Left ventricle myocardium inferior (tissue), 1 donor: ENCODE measurements around the gene ZNF860. TPM values are rescaled to one million over a fixed set of nuclear protein-coding genes. Genes with fewer than 3 reads are reported as not detected.
A peak's percentile ranks its signal among the peaks of the same experiment; 100 is the strongest.

ENCODE experiments used
- DNase-seq: peaks from one replicate; pipeline ENCODE4 v3.0.0-alpha.2; 2020
- H3K27ac ChIP-seq: fragments of 200-600 bp; replicated peaks from 2 replicates; pipeline ENCODE4 v1.8.0; 2021
- H3K27me3 ChIP-seq: fragments of 200-600 bp; 2 replicates; pipeline ENCODE4 v1.8.0; 2021; ENCODE audit warnings: low read depth
- H3K36me3 ChIP-seq: fragments of 200-600 bp; 2 replicates; pipeline ENCODE4 v1.8.0; 2021
- H3K4me1 ChIP-seq: fragments of 200-600 bp; 2 replicates; pipeline ENCODE4 v1.8.0; 2021
- H3K4me3 ChIP-seq: fragments of 200-600 bp; 2 replicates; pipeline ENCODE4 v1.8.0; 2021; ENCODE audit warnings: mild to moderate bottlenecking, moderate library complexity
- H3K9me3 ChIP-seq: fragments of 200-600 bp; replicated peaks from 2 replicates; pipeline ENCODE4 v1.8.0; 2021
- CTCF ChIP-seq: fragments of 200-600 bp; IDR thresholded peaks from 2 replicates; pipeline ENCODE4 v1.8.0; 2021; ENCODE audit warnings: antibody characterized with exemption, mild to moderate bottlenecking, borderline replicate concordance
- intact Hi-C: fragments of 100-400 bp; cut with micrococcal nuclease; formaldehyde crosslinking; loops from one replicate; pipeline ENCODE4 v1.11.0; 2022
- total RNA-seq: library from RNA; stranded (reverse); fragmentation: NEBNext Ultra II Directional; extraction: Animal tissue kit (Norgen Biotek cat#: 25700); gene quantifications from one replicate; pipeline ENCODE4 v1.2.1, GENCODE V29; 2021
- donor health status: DM: no; HTN: yes; CAD: no; lungs with severe emphysema.

ZNF860 gene
- total RNA-seq, 1 donor from 2014 or later, result 0.08 TPM

- intact Hi-C loops, result no loop called here
- no peak for DNase-seq
- H3K4me3 ChIP-seq, result no peak overlapping the region
- H3K36me3 ChIP-seq, result no peaks in the 10 kb centered on the region
- peak overlapping the region; percentile 25 for H3K27ac ChIP-seq
- H3K27me3 ChIP-seq, result no peaks in the 10 kb centered on the region
- peaks cover 12% of the 10 kb centered on the region for H3K9me3 ChIP-seq
- TF ChIP-seq CTCF, result no peak
- peaks cover 33% of the 10 kb centered on the region for H3K4me1 ChIP-seq
These were observed 34.4 kb upstream of the ZNF860 start for GRCh38 chr3:31947162-31947561.

- peaks cover 12% of the 10 kb centered on the region for H3K9me3 ChIP-seq
- H3K4me1 ChIP-seq, result peaks cover 33% of the 10 kb centered on the region
- intact Hi-C loops, result no loop called here
These were observed 33.9 kb upstream of the ZNF860 start for GRCh38 chr3:31947671-31948091.

GRCh38 chr3:31948280-31948679 lies 33.3 kb upstream of the ZNF860 start:
- no peak overlapping the region for H3K27ac ChIP-seq
- H3K4me3 ChIP-seq, result no peak overlapping the region
- peaks cover 33% of the 10 kb centered on the region for H3K4me1 ChIP-seq
- no peaks in the 10 kb centered on the region for H3K27me3 ChIP-seq
- no peaks in the 10 kb centered on the region for H3K36me3 ChIP-seq
- no peak for DNase-seq
- H3K9me3 ChIP-seq, result peaks cover 12% of the 10 kb centered on the region
- no peak for TF ChIP-seq CTCF
- intact Hi-C loops, result no loop called here

More at GRCh38 chr3:31947671-31948091, 33.9 kb upstream of the ZNF860 start:
- Histone ChIP-seq H3K27me3 (no peaks in the 10 kb centered on the region), H3K4me3 (no peak overlapping the region), H3K36me3 (no peaks in the 10 kb centered on the region), H3K27ac (no peak overlapping the region)
- no peak for DNase-seq
- TF ChIP-seq CTCF, result no peak

GRCh38 chr3:31952205-31952604 lies 29.3 kb upstream of the ZNF860 start:
- no peak overlapping the region for H3K4me3 ChIP-seq

GRCh38 chr3:31953091-31953490 lies 28.5 kb upstream of the ZNF860 start:
- Histone ChIP-seq H3K9me3 (peaks cover 25% of the 10 kb centered on the region), H3K27ac (no peak overlapping the region), H3K27me3 (no peaks in the 10 kb centered on the region), H3K4me1 (peaks cover 13% of the 10 kb centered on the region), H3K4me3 (no peak overlapping the region), H3K36me3 (no peaks in the 10 kb centered on the region)
- TF ChIP-seq CTCF, result no peak
- no peak for DNase-seq
- intact Hi-C loops, result no loop called here

More at GRCh38 chr3:31952205-31952604, 29.3 kb upstream of the ZNF860 start:
- Histone ChIP-seq H3K9me3 (peaks cover 25% of the 10 kb centered on the region), H3K4me1 (peaks cover 11% of the 10 kb centered on the region), H3K36me3 (no peaks in the 10 kb centered on the region), H3K27ac (no peak overlapping the region), H3K27me3 (no peaks in the 10 kb centered on the region)
- DNase-seq, result no peak
- intact Hi-C loops, result no loop called here
- TF ChIP-seq CTCF, result no peak
